PC-3 (cell line): ENCODE data around the gene SCPEP1. TPM values are rescaled to one million over a fixed set of nuclear protein-coding genes. Genes with fewer than 3 reads are reported as not detected.
A peak's percentile ranks its signal among the peaks of the same experiment; 100 is the strongest.

Experiments used
- ATAC-seq: fragments of 200-7000 bp; cut with Tn5 transposase; 2 replicates; pipeline ENCODE4 v1.9.1; 2020; ENCODE audit warnings: mild to moderate bottlenecking, moderate library complexity
- Bru-seq: library from RNA; stranded (reverse); fragments of 400-500 nt; gene quantifications from one replicate; lab custom pipeline; 2021; lab: Mats Ljungman, UMichigan
- BruChase-seq, 2 experiments: library from RNA; stranded (reverse); fragments of 400-500 nt; gene quantifications; one replicate each; lab custom pipeline; 2021; lab: Mats Ljungman, UMichigan
- BruUV-seq: library from RNA; stranded (reverse); fragments of 400-500 nt; replicated peaks from 2 replicates; lab custom pipeline; 2021; lab: Mats Ljungman, UMichigan
- CTCF ChIA-PET: fragments of 300-600 bp; sonication (Branson Sonifier 250); formaldehyde crosslinking; loops from one replicate; lab custom pipeline; 2022; ENCODE audit warnings: antibody characterized with exemption; lab: Charles Lee
- POLR2A ChIA-PET: fragments of 300-600 bp; sonication (Branson Sonifier 250); formaldehyde crosslinking; loops from one replicate; lab custom pipeline; 2022; ENCODE audit warnings: antibody characterized with exemption; ENCODE audit not compliant: unreplicated experiment; lab: Charles Lee
- DNase-seq: peaks from one replicate; pipeline ENCODE4 v3.0.0-alpha.2; 2015
- H2AFZ ChIP-seq: fragments of 300-600 bp; sonication (generic); 2 replicates; pipeline ENCODE4 v1.6.0; 2016; ENCODE audit warnings: antibody characterized with exemption, low read length
- H3F3A ChIP-seq: fragments of 300-600 bp; sonication (generic); one replicate; pipeline ENCODE4 v1.6.0; 2017; ENCODE audit warnings: antibody characterized with exemption, low read length, control low read depth, mild to moderate bottlenecking; ENCODE audit not compliant: unreplicated experiment
- H3K27ac ChIP-seq: fragments of 300-600 bp; sonication (generic); 2 replicates; pipeline ENCODE4 v1.5.1; 2016; ENCODE audit warnings: mild to moderate bottlenecking, low read length
- H3K27me3 ChIP-seq: fragments of 300-600 bp; sonication (generic); 2 replicates; pipeline ENCODE4 v1.6.1; 2016; ENCODE audit warnings: low read length, mixed read lengths
- H3K36me3 ChIP-seq: fragments of 300-600 bp; sonication (generic); 2 replicates; pipeline ENCODE4 v1.6.1; 2016; ENCODE audit warnings: low read depth, mixed run types, low read length, mixed read lengths
- H3K4me1 ChIP-seq: fragments of 300-600 bp; sonication (generic); 2 replicates; pipeline ENCODE4 v1.5.1; 2016; ENCODE audit warnings: low read length; ENCODE audit not compliant: insufficient read depth
- H3K4me2 ChIP-seq: fragments of 300-600 bp; sonication (generic); 2 replicates; pipeline ENCODE4 v1.6.0; 2016; ENCODE audit warnings: low read length
- H3K4me3 ChIP-seq: fragments of 300-600 bp; sonication (generic); 2 replicates; pipeline ENCODE4 v1.5.1; 2016; ENCODE audit warnings: mild to moderate bottlenecking, low read length, mixed read lengths
- H3K79me2 ChIP-seq: fragments of 300-600 bp; sonication (generic); 2 replicates; pipeline ENCODE4 v1.6.1; 2017; ENCODE audit warnings: low read length, mixed read lengths
- H3K9ac ChIP-seq: fragments of 300-600 bp; sonication (generic); 2 replicates; pipeline ENCODE4 v1.6.0; 2016; ENCODE audit warnings: mild to moderate bottlenecking, low read length
- H3K9me2 ChIP-seq: fragments of 300-600 bp; sonication (generic); replicated peaks from 2 replicates; pipeline ENCODE4 v1.6.1; 2016; ENCODE audit warnings: mixed run types, low read length, mixed read lengths
- H3K9me3 ChIP-seq: fragments of 300-600 bp; sonication (generic); 2 replicates; pipeline ENCODE4 v1.6.1; 2016; ENCODE audit warnings: low read length, mixed read lengths
- H4K20me1 ChIP-seq: fragments of 300-600 bp; sonication (generic); 2 replicates; pipeline ENCODE4 v1.6.1; 2016; ENCODE audit warnings: low read length, mixed read lengths
- EZH2 ChIP-seq: fragments of 300-600 bp; sonication (generic); IDR thresholded peaks from one replicate; pipeline ENCODE4 v1.6.1; 2017; ENCODE audit warnings: antibody characterized with exemption, mild to moderate bottlenecking, low read length; ENCODE audit not compliant: unreplicated experiment
- EZH2phosphoT487 ChIP-seq: fragments of 300-600 bp; sonication (generic); IDR thresholded peaks from 2 replicates; pipeline ENCODE4 v1.6.1; 2018; ENCODE audit warnings: mild to moderate bottlenecking, antibody characterized with exemption, low read length, borderline replicate concordance
- intact Hi-C: fragments of 100-400 bp; cut with micrococcal nuclease; formaldehyde crosslinking; loops from 2 replicates; pipeline ENCODE4 v1.9.0; 2023
- long read RNA-seq: library from polyadenylated mRNA; unstranded; transcript quantifications from one replicate; pipeline ENCODE4 v2.0.0, GENCODE V29; 2021; ENCODE audit not compliant: unreplicated experiment
- total RNA-seq: library from RNA; depleted of rRNA; stranded (reverse); fragments of >200 nt; gene quantifications from 2 replicates; pipeline ENCODE4 v1.2.3, GENCODE V29; 2014; rRNA removed
- TF ChIP-seq, protein P1 (sequence below): fragments of 300-600 bp; sonication (generic); conservative IDR thresholded peaks from 2 replicates; pipeline ENCODE4 v1.5.1; 2017; ENCODE audit warnings: antibody characterized with exemption, low read depth, mild to moderate bottlenecking, low read length

SCPEP1 gene, protein sequence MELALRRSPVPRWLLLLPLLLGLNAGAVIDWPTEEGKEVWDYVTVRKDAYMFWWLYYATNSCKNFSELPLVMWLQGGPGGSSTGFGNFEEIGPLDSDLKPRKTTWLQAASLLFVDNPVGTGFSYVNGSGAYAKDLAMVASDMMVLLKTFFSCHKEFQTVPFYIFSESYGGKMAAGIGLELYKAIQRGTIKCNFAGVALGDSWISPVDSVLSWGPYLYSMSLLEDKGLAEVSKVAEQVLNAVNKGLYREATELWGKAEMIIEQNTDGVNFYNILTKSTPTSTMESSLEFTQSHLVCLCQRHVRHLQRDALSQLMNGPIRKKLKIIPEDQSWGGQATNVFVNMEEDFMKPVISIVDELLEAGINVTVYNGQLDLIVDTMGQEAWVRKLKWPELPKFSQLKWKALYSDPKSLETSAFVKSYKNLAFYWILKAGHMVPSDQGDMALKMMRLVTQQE
- total RNA-seq: 56.0 and 73.3 TPM in 2 replicates
- Bru-seq, nascent RNA: percentile 60 among the genes with signal in this experiment
- BruChase-seq, experiment 1, labeled RNA remaining after a 6-hour chase: percentile 67 among the genes with signal in this experiment
- BruChase-seq, experiment 2, labeled RNA remaining after a 2-hour chase: percentile 62 among the genes with signal in this experiment
- long read RNA-seq, transcript SCPEP1-201 (13 exons, 1,942 nt): major isoform, 85 of 113 reads
- long read RNA-seq, partial matches to known transcripts: 6 of 113 reads
- long read RNA-seq, other reads (novel, unspliced or antisense): 19 of 113 reads

GRCh38 chr17:56977673-56978395, at the start of gene SCPEP1:
TSS of gene SCPEP1 (plus strand) at chr17:56978131. CDS start at chr17:56978160, 29 bp downstream.
- no peaks in the 10 kb centered on the region for H3K9me2 ChIP-seq
- H3K27ac ChIP-seq: no peak within 1 kb of the TSS
- peak; percentile 81 for DNase-seq
- H3K9me3 ChIP-seq: no peaks in the 10 kb centered on the region
- H4K20me1 ChIP-seq: no peaks in the 10 kb centered on the region
- peaks cover 14% of the 10 kb centered on the region; the same call in 1 of the 2 replicates for H3K79me2 ChIP-seq
- H3F3A ChIP-seq: no peaks in the 10 kb centered on the region
- TF ChIP-seq, protein P1, sequence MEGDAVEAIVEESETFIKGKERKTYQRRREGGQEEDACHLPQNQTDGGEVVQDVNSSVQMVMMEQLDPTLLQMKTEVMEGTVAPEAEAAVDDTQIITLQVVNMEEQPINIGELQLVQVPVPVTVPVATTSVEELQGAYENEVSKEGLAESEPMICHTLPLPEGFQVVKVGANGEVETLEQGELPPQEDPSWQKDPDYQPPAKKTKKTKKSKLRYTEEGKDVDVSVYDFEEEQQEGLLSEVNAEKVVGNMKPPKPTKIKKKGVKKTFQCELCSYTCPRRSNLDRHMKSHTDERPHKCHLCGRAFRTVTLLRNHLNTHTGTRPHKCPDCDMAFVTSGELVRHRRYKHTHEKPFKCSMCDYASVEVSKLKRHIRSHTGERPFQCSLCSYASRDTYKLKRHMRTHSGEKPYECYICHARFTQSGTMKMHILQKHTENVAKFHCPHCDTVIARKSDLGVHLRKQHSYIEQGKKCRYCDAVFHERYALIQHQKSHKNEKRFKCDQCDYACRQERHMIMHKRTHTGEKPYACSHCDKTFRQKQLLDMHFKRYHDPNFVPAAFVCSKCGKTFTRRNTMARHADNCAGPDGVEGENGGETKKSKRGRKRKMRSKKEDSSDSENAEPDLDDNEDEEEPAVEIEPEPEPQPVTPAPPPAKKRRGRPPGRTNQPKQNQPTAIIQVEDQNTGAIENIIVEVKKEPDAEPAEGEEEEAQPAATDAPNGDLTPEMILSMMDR: no peak
- TF ChIP-seq EZH2phosphoT487 (no peak), EZH2 (no peak)
- no TSS peak for BruUV-seq
- H3K27me3 ChIP-seq: no peaks in the 10 kb centered on the region
- H3K36me3 ChIP-seq: no peaks in the 10 kb centered on the region
- intact Hi-C loops: loop anchor here (1.0 kb wide), 1 partner anchor 76 kb away; no protein-coding TSS in a partner anchor
- peak within 1 kb of the TSS; percentile 85 for H3K4me3 ChIP-seq
- peak within 1 kb of the TSS; percentile 89 for H2AFZ ChIP-seq
- ATAC-seq: peak; percentile 94
- peak within 1 kb of the TSS; percentile 59 for H3K9ac ChIP-seq
- peak within 1 kb of the TSS; percentile 85 for H3K4me2 ChIP-seq
- H3K4me1 ChIP-seq: peaks cover 21% of the 10 kb centered on the region
- ChIA-PET CTCF (interaction anchor here (0.6 to 0.9 kb wide), 5 partner anchors 16 to 385 kb away, joined by 4 to 11 read pairs (median 5); no protein-coding TSS in a partner anchor), POLR2A (interaction anchor here (0.6 to 0.7 kb wide), 3 partner anchors 28 to 875 kb away, joined by 7 to 10 read pairs (median 8); no protein-coding TSS in a partner anchor)

- intact Hi-C loops: no loop called here
- H3K9me3 ChIP-seq: peaks cover 32% of the 10 kb centered on the region
- H3K4me1 ChIP-seq: no peaks in the 10 kb centered on the region
- no peak overlapping the region for H3K9ac ChIP-seq
- TF ChIP-seq EZH2 (no peak), EZH2phosphoT487 (no peak)
- TF ChIP-seq, protein P1: no peak
- BruUV-seq: no TSS peak
- H3F3A ChIP-seq: no peaks in the 10 kb centered on the region
- no peak overlapping the region for H3K4me3 ChIP-seq
- CTCF ChIA-PET: no interaction called here
- no peak overlapping the region for H3K27ac ChIP-seq
- H3K9me2 ChIP-seq: no peaks in the 10 kb centered on the region
- H3K79me2 ChIP-seq: no peaks in the 10 kb centered on the region
- POLR2A ChIA-PET: no interaction called here
- peaks cover 37% of the 10 kb centered on the region; the same call in 1 of the 2 replicates for H3K36me3 ChIP-seq
- H3K27me3 ChIP-seq: no peaks in the 10 kb centered on the region
- DNase-seq (no peak), ATAC-seq (no peak)
- H3K4me2 ChIP-seq: no peak overlapping the region
- no peak overlapping the region for H2AFZ ChIP-seq
- H4K20me1 ChIP-seq: no peaks in the 10 kb centered on the region
Measured at GRCh38 chr17:56928586-56928985, 49.3 kb upstream of the SCPEP1 start.
